T-helper 1 cell treated with Interleukin-12 subunit alpha and Interleukin-12 subunit beta and Interleukin-4 antibody, amounts not matched to agents 30 ng/mL and 1 ng/mL, for 36 hours (primary cell): ENCODE results near the gene MED27. TPM values are rescaled to one million over a fixed set of nuclear protein-coding genes. Genes with fewer than 3 reads are reported as not detected.
"Not testable (repeated sequence)": the region's sequence is repeated elsewhere in the genome, so short reads cannot be mapped to it uniquely, and the experiment has no call there.

Experiments
- intact Hi-C: fragments of 100-400 bp; cut with micrococcal nuclease; formaldehyde crosslinking; loops from one replicate; pipeline ENCODE4 v1.15.1; 2024
- total RNA-seq: library from RNA; stranded (reverse); gene quantifications from 2 replicates; pipeline ENCODE4 v1.2.3, GENCODE V29; 2022

Gene MED27
- total RNA-seq, 1 donor from 2014 or later: 29.5 TPM

DNA sequence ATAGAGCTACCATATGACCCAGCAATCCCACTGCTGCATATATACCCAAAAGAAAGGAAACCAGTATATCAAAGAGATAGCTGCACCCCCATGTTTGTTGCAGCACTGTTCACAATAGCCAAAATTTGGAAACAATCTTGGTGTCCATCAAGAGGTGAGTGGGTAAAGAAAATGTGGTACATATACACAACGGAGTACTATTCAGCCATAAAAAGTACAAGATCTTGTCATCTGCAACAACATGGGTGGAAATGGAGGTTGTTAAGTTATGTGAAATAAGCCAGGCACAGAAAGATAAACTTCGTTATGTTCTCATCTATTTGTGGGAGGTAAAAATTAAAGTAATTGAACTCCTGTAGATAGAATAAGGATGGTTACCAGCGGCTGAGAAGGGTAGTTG is 145.0 kb downstream of the MED27 start:
- intact Hi-C loops: no loop called here

DNA sequence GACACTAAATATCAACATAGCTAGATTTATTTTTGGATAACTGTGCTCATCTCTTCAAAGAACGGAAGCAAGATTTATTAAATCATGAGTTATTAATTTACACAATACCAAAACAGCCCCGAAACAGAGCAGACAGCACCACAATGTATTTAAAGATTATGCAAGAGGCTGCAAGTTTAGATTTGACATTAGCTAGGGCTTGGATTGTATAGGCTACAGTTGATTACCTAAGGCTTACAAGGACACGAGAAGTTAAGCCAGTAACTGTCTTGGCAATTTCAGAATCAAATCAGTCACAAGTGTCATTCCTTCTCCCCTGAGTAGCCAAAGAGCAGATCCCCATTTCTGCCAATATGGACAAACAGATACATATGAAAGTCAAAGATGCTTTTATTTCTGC is 152.6 kb downstream of the MED27 start:
- intact Hi-C loops: no loop called here

- intact Hi-C loops: no loop called here
Observed at GRCh38 chr9:131926360-131926922, 153.2 kb downstream of the MED27 start.

DNA sequence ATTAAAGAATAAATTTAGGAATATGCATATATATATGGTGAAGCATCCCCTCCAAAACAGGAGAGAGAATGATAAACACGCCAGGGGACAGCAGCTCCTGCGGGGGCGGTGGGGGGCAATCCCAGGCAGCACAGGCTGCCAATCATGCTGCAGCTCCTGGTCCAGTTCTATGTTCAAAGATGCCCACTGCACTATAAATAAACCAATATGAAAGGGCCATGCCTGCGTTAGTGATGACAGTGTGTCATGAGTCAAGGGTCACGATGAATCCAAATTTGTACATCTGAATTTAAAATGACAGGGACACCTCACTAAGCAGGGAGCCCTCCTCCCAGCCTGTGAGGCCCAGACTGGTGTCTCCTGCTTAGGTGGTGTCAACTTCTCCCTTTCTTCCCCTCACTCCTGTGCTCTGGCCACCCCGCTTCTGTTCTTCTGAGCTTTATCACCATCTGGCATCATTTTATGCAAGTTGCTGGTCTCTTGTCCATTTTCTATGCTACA is 153.9 kb downstream of the MED27 start:
- intact Hi-C loops: no loop called here

GRCh38 chr9:131923766-131924165 is 155.9 kb downstream of the MED27 start:
- intact Hi-C loops: no loop called here

DNA sequence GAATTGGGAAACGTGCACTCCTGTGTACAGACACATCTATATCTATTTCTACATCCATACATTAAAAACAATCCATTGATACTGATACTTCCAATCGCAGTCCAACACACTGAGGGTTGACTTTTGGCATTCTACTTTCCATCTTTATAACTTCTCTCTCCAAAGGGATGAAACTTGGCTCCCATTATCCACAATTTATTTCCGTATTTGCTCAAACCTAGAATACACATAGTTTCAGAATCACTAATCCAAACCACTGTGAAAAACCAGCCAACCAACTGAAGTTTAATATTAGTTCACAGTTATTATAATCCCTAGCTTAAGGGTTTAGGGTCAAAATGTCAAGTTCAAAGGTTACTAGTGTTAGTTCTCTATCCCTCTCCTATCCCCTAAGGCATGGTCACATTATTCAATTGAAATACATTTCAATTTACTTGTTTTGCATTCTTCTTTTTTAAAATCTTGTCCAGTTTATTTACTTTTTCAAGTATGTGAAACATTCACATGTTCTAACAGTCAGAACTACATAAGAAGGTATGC is 156.5 kb downstream of the MED27 start:
- intact Hi-C loops: no loop called here

DNA sequence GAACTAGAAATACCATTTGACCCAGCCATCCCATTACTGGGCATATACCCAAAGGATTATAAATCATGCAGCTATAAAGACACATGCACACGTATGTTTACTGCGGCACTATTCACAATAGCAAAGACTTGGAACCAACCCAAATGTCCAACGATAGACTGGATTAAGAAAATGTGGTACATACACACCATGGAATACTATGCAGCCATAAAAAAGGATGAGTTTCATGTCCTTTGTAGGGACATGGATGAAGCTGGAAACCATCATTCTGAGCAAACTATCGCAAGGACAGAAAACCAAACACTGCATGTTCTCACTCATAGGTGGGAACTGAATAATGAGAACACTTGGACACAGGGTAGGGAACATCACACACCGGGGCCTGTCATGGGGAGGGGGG is 158.0 kb downstream of the MED27 start:
- intact Hi-C loops: not testable (repeated sequence)

- intact Hi-C loops: no loop called here
Observed at GRCh38 chr9:131919216-131919615, 160.5 kb downstream of the MED27 start.

- intact Hi-C loops: no loop called here
Observed at GRCh38 chr9:131918481-131918880, 161.2 kb downstream of the MED27 start.

DNA sequence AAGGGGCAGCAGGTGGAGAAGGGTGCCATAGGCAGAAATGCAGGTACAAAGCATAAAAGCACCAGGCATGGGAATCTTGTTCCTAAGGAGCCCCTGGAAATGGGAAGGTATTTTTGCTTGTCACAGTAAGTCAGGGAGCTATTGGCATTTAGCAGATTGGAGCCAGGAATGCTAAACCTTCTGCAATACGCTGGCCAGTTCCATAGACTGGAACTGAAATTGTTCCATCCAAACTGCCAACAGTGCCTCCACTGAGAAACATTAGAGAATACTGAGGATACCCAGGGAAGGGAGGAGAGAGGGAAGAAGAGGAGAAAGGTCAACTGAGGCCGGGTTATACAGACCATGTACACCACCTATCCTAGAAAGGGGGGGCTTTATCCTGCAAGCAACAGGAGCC is 162.7 kb downstream of the MED27 start:
- intact Hi-C loops: no loop called here

- intact Hi-C loops: no loop called here
Observed at GRCh38 chr9:131915181-131915580, 164.5 kb downstream of the MED27 start.

DNA sequence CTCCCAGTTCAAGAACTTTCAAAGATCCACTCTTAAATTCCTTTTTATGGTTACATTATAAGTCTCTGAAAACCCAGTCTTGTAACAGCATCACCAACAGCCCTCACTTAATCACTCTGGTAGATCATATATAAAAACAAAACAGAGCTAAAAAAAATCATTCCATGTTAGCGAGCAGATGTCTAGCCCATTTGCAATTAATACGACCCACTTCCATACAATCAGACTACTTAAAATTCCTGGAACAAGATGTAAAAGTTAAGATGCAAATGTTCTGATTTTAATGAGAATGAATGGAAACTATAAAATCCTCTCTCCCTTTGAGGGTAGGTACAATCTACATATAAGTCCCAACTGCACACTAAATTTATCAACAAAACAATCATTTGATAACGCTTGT is 167.0 kb downstream of the MED27 start:
- intact Hi-C loops: no loop called here

- intact Hi-C loops: no loop called here
Observed at GRCh38 chr9:131912069-131912468, 167.6 kb downstream of the MED27 start.

DNA sequence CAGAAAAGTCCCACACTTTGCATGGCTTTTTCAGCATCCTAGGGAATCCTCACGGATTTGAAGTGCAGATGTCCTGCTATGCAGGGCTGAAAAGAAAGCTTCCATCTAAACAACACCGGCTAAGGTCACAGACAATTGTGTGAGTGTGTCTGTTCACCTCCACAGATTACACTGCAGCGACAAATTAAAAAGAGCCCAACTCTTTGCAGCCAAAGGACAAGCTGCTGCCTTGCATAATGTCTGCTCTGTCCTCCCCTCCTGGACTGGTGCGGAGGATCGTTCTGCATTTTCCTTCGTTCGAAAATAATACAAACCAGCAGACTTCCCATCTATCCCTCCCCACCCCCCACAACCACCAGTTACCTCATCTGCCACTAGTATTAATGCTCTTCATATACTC is 169.1 kb downstream of the MED27 start:
- intact Hi-C loops: no loop called here

GRCh38 chr9:131905144-131905543 is 174.5 kb downstream of the MED27 start:
- intact Hi-C loops: no loop called here

DNA sequence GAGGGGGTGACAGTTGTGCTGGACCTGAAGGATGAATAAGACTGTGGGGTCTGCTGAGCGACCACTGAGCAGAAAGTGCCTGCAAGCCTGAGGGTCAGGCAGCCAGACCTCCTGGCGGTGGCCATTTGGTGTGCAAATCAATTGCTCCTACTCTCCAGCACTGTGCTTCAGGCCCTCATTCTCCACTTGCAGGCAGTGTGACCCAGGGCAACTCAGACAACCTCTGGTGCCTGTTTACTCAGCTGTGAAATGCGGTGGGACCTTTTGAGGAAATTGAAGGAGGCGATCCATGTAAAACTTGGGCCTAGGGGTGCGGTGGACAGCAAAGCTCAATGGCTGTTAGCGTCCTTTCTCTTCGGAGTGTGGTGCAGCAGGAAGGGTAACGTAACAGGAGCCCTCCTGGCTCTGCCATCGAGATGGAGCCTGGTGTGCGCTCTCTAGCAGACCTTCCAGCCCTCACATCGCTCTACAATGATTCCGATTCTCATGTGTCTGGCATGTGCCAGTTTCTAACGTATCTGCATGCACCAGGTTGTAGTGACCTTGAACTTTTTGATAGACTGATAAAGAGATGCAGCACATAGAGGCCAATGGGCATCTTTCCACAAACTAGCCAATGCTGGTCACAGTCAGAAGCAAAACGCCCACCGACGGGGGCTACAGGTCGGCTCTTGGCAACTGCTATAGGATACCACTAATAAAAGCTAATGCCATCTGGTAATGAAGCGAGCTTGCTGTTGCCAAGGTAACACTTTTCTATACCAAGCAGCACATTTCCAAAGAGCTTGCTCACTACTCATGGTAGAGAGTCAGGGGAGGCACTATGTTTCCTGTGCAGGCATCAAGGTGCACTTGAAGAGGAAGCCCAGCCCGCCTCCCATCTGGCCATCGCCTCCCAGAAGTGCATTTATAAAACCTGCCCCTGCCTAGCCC is 180.1 kb downstream of the MED27 start:
- intact Hi-C loops: no loop called here

GRCh38 chr9:131892902-131893500 is 186.7 kb downstream of the MED27 start:
- intact Hi-C loops: no loop called here

DNA sequence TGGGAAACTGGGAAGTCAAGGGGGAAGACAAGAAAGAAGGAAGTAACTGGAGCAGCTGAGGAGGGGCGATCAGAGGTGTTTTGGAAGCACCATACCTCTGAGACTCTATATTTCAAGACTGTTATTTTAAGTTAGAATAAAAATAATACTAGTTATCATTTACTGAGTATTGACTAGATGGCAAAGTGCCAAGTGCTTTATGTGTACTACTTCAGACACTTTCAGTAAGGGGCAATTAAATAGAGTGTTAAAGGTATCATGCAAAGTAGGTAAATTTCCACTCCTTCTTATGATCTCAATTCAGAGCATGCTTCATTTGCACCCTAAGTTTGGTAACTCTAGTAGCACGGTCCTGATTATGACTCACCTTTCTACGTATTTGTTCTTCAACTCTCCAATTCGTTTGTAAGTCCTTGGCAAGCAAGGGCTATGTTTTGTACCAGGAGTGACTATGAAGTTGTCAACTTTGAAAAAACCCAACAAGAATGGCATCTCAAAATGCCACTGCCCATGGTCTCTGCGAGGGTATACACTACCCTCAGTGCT is 187.4 kb downstream of the MED27 start:
- intact Hi-C loops: no loop called here

- intact Hi-C loops: no loop called here
Observed at GRCh38 chr9:131891598-131891997, 188.1 kb downstream of the MED27 start.

DNA sequence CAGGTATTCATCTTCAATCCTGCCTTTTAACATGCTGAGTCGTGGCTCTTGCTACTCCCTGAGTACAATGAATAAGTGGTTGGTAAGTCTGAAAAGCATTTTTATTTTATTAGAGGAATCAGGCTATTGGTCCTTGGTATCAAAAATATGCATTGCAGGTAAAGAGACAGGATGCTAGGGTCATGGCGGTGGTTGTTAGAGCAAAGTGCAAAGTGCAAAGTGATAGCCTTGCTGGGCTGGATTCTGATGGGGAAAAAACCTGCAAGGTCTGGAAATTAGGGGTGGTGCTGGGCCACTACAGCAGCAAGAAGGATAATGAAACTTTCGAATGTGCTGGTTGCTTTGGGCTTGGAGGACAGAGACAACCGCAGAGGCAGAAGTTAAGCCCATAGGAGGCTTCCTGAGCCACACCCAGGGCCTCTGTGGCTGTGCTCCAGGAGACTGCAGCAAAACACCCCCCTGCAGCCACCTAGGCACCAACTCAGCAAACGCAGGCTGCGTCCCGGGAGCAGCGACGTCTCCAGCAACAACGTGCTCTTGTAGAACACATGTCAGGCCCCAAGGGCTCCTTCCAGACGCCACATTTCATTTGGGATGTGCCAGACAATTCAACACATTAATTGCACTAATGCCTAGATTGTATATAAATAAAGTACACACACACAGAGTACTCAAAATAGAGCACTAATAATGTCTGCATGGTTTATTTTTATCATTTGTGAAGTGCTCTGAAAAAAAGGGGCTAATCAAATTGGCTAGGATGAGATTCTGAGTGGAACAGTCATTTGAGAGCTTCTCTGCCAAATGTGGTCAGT is 190.0 kb downstream of the MED27 start:
- intact Hi-C loops: no loop called here

DNA sequence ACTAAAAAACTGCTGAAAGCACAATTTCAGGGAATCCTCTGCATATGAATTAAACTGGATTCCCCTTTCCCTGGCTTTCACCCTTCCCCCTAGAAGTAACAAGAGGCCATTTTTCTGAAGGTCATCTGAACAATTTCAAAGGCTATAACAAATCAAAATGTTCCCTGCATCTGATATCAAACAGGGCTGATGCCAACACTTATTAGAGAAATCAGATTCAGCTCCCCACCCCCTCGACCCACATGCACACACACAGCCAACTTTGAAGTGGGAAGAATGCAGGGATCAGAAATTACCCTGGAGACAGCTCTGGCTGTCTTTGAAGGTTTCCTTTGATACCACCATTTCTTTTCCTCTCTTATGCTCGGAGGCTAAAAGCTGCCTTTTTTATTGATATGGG is 190.7 kb downstream of the MED27 start:
- intact Hi-C loops: no loop called here
